NCI-H1417 (cell line): Measurements from ENCODE around the gene FXYD1.
"Not testable (repeated sequence)": the region's sequence is repeated elsewhere in the genome, so short reads cannot be mapped to it uniquely, and the experiment has no call there.

Experiments used
- DNase-seq, 3 experiments: peaks; one replicate each; lab custom pipeline; 2025; lab: John Stamatoyannopoulos, UW

FXYD1 gene

GRCh38 chr19:35125270-35125717 lies 13.3 kb upstream of the FXYD1 start:
- DNase-seq, result no peak

- DNase-seq, result no peak
Observed at GRCh38 chr19:35125749-35126623, 12.6 kb upstream of the FXYD1 start.

DNA sequence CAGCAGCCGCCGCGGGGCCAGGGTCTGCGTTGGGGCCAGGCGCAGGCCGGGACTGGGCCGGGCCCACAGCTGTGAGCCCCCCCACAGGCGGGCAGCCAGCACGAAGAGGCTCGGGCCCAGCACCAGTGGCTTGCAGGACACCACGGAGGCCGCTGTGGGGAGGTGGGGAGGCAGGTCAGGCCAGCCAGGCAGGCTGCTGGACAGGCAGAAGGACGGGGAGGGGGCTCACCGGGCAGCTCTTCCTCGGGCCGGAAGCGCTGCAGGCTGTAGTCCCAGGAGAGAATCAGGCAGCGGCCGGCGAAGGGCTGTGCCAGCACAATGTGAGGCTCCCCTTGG lies 12.0 kb upstream of the FXYD1 start:
- DNase-seq, result no peak

DNA sequence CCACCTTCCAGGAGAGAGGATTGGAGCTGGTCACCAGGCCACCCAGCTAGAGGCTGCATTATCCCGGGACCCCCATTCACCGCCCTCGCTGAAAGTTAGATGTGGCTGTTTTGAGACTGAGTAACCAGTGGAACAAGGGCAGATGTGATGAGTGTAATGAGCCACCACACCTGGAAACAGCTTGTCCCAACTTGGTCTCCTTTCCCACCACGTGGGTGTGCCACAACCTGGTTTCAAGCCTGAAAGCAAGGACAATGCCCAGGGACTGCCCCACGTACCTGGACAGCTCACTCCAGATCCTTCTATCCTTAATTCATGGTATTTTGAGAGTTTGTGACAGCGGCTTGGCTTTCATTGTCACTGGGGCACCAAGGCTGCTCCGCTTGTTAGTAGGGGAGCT lies 10.8 kb upstream of the FXYD1 start:
- DNase-seq, result no peak

DNA sequence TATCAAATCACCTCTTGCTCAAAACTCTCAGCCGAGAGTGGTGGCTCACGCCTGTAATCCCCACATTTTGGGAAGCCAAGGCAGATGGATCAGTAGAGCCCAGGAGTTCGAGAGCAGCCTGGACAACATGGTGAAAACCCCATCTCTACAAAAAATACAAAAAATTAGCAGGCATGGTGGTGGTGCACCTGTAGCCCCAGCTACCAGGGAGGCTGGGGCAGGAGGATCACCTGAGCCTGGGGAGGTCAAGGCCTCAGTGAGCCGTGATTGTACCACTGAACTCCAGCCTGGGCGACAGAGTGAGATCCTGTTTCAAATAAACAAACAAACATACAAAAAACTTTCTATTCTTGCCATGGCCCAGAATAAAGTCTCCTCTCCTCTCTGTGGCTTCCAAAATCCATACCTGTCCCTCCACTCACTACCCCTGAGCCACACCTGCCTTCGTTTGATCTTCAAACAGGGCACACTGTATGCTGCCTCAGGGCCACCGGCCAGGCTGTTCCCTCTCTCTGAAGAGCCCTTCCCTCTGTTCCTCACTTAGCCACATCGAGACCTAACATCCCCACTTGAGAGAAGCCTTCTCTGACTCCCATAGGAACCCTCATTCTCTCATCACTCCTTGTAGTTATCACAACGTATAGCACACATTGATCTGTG lies 10.1 kb upstream of the FXYD1 start:
- DNase-seq, result no peak

GRCh38 chr19:35129724-35130274 lies 8.8 kb upstream of the FXYD1 start:
- DNase-seq, result not testable (repeated sequence)

- no peak for DNase-seq
Observed at GRCh38 chr19:35130761-35131720, 7.6 kb upstream of the FXYD1 start.

GRCh38 chr19:35132254-35132653 lies 6.4 kb upstream of the FXYD1 start:
- DNase-seq, result no peak

GRCh38 chr19:35133826-35134225 lies 4.8 kb upstream of the FXYD1 start:
- DNase-seq, result no peak

- DNase-seq, result no peak
Observed at GRCh38 chr19:35134601-35135242, 3.9 kb upstream of the FXYD1 start, which contains the start of gene LGI4. Gene LGI4 (minus strand): TSS chr19:35135059. CDS start chr19:35134680, 379 bp downstream.

DNA sequence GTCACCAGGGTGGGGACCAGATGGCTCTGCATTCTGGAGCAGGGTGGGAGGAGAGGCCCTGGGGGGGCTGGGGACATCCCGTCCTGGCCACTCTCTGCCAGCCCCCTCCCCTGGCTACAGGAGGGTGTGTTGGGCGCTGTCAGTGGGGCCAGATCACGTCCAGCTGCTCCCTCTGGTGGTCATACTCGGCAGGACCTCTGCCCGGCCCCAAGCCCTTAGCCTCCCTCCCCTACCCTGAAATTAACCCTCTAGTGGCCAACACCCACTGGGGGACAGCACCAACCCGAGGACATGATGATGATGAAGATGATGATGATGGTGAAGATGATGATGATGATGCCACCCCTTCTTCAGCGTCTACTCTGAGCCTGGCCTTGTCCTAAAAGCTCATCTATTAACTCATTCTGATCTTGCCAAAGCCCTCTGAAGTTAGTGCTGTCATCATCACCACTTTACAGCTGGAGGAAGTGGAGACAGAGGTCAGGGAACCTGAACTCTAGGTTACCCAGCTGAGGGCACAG lies 3.2 kb upstream of the FXYD1 start:
- peak; percentile 30 to 65 (median 31) for DNase-seq

- DNase-seq, result no peak
Observed at GRCh38 chr19:35136231-35136630, 2.4 kb upstream of the FXYD1 start.

DNA sequence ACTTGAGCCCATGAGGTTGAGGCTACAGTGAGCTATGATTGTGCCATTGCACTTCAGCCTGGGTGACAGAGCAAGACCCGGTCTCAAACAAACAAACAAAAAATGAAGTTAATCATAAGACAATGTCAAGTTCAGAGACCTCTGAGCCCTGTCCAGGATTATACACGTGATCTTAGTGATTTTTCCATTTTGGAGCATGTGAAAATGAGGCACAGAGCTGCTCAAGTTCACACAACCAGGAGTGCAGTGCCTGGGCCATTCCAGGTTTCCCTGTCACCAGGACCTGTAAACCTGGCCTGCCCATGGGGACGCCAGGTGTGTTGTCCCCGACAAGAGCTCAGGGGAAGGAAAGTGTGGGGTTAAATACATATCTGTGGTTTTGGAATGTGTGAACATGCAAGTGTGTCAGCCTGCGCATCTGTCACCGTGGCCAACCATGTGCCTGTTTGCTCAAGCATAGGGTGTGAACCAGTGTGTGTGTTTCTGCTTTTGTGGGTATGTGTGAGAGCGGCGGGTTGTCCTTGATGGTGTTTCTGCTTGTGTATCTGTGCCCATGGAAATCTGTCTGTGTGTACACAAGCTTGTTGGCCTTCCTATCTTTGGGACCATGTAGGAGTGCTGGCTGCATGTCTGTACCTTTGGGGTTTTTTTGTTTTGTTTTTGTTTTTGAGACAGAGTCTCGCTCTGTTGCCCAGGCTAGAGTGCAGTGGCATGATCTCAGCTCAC lies 1.5 kb upstream of the FXYD1 start:
- DNase-seq, result no peak

DNA sequence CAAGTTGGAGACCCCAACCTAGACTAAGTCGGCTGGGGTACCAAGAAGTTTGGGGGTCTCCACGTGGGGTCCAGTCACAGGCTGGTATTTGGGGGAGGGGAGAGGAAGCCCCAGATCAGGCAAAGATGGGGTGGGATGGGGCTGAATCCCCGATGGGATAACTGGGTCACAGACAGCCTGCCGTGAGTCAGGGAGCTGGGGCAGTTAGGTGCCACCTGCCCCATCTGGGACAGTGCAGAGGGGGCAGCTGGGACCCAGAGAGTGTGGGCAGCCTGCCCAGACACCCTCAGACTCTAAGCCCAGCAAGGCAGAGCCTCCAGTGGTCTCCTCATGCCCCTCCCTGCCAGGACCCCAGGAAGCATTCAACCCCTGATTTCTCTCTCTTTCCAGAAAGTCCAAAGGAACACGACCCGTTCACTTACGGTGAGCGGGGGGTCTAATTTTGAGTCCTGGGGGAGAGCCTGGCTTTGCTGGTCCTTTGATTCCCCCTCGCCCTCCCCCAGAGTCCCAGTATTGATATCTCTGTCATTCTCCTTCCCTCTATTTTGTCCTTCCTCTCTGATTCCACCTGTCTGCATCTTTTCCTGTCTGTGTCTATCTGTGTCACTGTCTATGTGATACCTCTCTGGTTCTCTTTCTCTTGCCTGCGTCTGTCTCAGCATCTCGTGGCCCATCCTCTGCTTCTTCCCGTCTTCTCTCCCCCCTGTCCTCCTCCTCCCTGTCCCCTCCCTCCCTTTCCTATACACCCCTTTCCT lies 1.8 kb downstream of the FXYD1 start:
- peak in 1 of 3 experiments; percentile 30 for DNase-seq

DNA sequence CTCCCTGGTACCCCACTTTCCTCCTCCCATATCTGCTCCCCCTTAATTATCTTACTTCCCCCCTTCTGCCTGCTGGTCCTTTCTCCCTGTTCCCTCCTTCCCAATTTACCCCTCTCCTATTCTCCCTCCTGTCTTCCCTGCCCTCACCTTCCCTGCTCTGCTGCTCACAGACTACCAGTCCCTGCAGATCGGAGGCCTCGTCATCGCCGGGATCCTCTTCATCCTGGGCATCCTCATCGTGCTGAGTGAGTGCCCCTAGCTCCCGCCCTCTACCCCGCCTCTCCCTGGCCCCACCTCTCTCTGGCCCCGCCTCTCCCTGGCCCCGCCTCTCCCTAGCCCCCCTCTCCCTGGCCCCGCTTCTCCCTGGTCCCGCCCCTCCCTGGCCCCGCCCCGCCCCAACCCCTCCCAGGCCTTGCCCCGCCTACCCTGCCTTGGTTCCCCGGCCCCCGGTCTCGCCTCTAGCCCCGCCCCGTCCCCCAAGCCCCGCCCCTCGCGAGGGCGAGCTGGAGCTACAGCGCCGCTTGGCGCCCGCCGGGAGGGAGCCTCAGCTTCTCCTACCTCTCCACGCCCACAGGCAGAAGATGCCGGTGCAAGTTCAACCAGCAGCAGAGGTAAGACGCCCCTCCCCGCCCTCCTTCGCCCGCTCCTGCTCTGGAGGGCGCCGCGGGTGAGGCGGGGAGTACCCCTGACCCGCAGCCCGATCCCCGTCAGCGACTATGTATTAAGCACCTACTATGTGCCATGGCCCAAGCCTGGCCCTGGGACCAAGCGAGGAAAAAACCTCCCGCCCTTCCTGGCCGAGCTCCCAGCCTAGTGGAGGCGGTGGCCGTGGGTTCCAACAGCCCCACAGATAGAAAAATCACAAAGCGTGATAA lies 2.6 kb downstream of the FXYD1 start:
- DNase-seq, result peak in 2 of 3 experiments; percentile 78 to 81

DNA sequence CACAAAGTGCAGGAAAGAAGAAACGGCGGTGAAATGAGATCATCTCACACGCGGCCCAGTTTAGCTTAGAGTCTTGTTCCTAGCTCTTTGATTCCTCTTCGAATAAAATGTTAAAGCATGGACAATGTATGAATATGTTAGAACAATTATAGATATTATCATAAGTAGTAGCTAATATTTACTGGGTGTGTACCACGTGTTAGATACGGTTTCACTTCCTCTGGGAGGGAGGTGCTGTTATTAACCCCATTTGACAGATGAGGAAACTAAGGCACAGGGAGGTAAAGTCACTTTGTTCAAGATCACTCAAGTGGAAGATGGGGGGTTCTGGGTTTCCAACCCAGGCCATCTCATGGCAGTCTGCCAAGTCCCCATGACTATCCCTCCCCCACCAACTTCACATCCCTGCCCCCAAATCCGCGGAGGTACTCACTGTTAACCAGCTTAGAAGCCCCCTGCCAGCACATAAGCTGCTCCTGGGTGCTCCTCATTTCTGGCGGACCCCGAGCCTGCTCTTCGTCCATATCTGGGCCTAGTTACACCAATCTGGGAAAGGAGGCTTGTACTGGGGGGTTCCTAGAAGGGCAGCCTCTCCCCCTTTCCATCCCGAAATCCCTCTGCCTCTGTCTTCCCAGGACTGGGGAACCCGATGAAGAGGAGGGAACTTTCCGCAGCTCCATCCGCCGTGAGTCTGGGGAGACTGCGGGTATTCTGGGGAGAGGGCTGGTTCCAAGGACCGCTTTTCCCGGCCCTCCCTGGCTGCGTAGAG lies 3.4 kb downstream of the FXYD1 start:
- peak in 2 of 3 experiments; percentile 42 to 43 for DNase-seq

- DNase-seq, result peak in 2 of 3 experiments; percentile 43 to 50
Observed at GRCh38 chr19:35142606-35143230, 4.1 kb downstream of the FXYD1 start.
